NB4 (cell line): ENCODE results near the gene IL32.

Experiments
- CTCF ChIP-seq: IDR thresholded peaks from one replicate; pipeline ENCODE4 v1.5.1; 2012; ENCODE audit warnings: low read depth, low read length
- MAX ChIP-seq: IDR thresholded peaks from 2 replicates; pipeline ENCODE4 v1.6.1; 2011; ENCODE audit warnings: low read depth, low read length
- MYC ChIP-seq: IDR thresholded peaks from 2 replicates; pipeline ENCODE4 v1.6.1; 2011; ENCODE audit warnings: low read depth, low read length
- POLR2A ChIP-seq: IDR thresholded peaks from 2 replicates; pipeline ENCODE4 v1.6.1; 2011; ENCODE audit warnings: mild to moderate bottlenecking; ENCODE audit not compliant: insufficient read length; ENCODE audit errors: extremely low read depth

DNA sequence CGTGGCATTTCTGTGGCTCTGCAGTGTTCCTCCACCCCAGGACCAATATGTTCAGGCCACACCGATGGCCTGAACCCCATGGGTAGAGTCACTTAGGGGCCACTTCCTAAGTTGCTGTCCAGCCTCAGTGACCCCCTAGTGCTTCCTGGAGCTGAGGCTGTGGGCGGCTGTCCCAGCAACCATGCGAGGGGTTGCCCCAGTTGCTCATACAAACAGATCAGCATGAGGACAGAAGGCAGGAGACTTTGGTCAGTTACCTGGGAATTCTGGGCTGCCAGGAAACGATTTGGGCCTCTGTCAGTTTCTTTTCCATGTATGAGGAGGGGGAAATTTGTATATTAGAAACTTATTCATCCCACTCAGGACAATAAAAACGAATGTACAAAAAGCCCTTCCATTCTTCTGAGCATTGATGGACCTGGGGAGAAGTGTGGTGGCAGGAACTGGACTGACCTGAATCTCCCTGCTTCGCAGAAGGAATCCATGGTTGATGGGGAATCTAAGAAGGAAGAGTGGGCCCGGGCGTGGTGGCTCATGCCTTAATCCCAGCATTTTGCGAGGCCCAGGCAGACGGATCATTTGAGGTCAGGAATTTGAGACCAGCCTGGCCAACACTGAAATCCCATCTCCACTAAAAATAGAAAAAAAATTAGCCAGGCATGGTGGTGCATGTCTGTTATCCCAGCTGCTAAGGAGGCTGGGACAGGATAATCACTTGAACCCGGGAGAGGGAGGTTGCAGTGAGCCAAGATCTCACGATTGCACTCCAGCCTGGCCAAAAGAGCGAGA is 4.9 kb upstream of the IL32 start:
- TF ChIP-seq CTCF (no peak), POLR2A (no peak), MAX (no peak), MYC (no peak)
